Ascending aorta (tissue), 2 donors: ENCODE data around the gene NUP153. TPM values are rescaled to one million over a fixed set of nuclear protein-coding genes. Genes with fewer than 3 reads are reported as not detected.

Experiments used
- DNase-seq, 2 donors: peaks; one replicate each; pipeline ENCODE4 v3.0.0-alpha.2; 2019; ENCODE audit warnings: low spot score in 2 of 2
- H3K27ac ChIP-seq, 2 donors: fragments of 200-600 bp; sonication (generic); one replicate each; pipeline ENCODE4 v1.5.1; 2016 to 2017; ENCODE audit warnings: mild to moderate bottlenecking in 1 of 2
- H3K27me3 ChIP-seq: fragments of 200-600 bp; sonication (generic); one replicate; pipeline ENCODE4 v1.5.1; 2017
- H3K36me3 ChIP-seq, 2 donors: fragments of 200-600 bp; sonication (generic); one replicate each; pipeline ENCODE4 v1.5.1; 2016
- H3K4me1 ChIP-seq, 2 donors: fragments of 200-600 bp; sonication (generic); one replicate each; pipeline ENCODE4 v1.5.1; 2016 to 2017; ENCODE audit warnings: mild to moderate bottlenecking in 1 of 2
- H3K4me3 ChIP-seq, 2 donors: fragments of 200-600 bp; sonication (generic); one replicate each; pipeline ENCODE4 v1.5.1; 2016 to 2017; ENCODE audit warnings: mild to moderate bottlenecking in 1 of 2
- H3K9me3 ChIP-seq, 2 donors: fragments of 200-600 bp; sonication (generic); one replicate each; pipeline ENCODE4 v1.5.1; 2016
- intact Hi-C: fragments of 100-400 bp; cut with DNase I; formaldehyde crosslinking; loops from one replicate; pipeline ENCODE4 v1.15.1; 2023
- total RNA-seq: library from RNA; depleted of rRNA; stranded (reverse); fragments of >200 nt; gene quantifications from one replicate; pipeline ENCODE4 v1.1.0, GENCODE V29; 2016
- TF ChIP-seq, protein P1 (sequence below), 3 experiments: fragments of 200-600 bp in 2 of 3; fragments of 450-650 bp in 1 of 3; sonication (generic) in 2 of 3; IDR thresholded peaks; one replicate each; pipeline ENCODE4 v1.5.1; 2016 to 2019; ENCODE audit warnings: antibody characterized with exemption in 3 of 3, mild to moderate bottlenecking in 1 of 3, moderate library complexity in 1 of 3

The NUP153 gene
- total RNA-seq, 1 donor from 2014 or later = 11.8 TPM

DNA sequence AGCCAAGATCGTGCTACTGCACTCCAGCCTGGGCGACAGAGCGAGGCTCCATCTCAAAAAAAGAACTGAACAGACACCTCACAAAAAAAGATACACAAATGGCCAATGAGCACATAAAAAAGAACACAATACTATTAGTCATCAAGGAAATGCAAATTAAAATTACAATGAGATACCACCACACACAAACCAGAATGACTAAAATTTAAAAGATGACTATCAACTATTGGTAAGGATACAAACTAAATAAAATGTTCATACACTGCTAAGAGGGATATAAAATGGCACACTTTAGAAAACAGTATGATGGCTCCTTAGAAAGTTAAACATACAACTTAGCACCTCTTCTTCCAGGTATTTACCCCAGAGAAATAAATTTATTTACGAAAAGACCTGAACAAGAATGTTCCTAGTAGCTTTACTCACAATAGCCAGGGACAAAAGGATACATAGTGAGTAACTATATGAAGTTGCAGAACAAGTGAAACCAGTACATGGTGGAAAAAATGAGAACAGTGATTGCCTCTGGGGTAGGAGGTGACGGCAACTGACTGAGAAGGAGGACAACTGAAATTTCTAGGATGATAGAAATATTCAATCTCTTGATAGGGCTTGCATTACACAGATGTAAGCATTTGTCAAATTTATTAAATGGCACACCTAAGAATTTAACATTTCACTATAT lies 53.4 kb downstream of the NUP153 start:
- no peak overlapping the region for H3K4me3 ChIP-seq
- no peak overlapping the region for H3K27ac ChIP-seq
- H3K4me1 ChIP-seq = peaks cover 0 to 4% of the 10 kb centered on the region in 2 donors
- TF ChIP-seq, protein P1, sequence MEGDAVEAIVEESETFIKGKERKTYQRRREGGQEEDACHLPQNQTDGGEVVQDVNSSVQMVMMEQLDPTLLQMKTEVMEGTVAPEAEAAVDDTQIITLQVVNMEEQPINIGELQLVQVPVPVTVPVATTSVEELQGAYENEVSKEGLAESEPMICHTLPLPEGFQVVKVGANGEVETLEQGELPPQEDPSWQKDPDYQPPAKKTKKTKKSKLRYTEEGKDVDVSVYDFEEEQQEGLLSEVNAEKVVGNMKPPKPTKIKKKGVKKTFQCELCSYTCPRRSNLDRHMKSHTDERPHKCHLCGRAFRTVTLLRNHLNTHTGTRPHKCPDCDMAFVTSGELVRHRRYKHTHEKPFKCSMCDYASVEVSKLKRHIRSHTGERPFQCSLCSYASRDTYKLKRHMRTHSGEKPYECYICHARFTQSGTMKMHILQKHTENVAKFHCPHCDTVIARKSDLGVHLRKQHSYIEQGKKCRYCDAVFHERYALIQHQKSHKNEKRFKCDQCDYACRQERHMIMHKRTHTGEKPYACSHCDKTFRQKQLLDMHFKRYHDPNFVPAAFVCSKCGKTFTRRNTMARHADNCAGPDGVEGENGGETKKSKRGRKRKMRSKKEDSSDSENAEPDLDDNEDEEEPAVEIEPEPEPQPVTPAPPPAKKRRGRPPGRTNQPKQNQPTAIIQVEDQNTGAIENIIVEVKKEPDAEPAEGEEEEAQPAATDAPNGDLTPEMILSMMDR (IDR thresholded peaks at IDR 0.05) = no peak
- H3K9me3 ChIP-seq = no peaks in the 10 kb centered on the region
- DNase-seq = no peak
- H3K27me3 ChIP-seq = no peaks in the 10 kb centered on the region
- peaks cover 9 to 29% of the 10 kb centered on the region in 2 donors for H3K36me3 ChIP-seq
- intact Hi-C loops = no loop called here

DNA sequence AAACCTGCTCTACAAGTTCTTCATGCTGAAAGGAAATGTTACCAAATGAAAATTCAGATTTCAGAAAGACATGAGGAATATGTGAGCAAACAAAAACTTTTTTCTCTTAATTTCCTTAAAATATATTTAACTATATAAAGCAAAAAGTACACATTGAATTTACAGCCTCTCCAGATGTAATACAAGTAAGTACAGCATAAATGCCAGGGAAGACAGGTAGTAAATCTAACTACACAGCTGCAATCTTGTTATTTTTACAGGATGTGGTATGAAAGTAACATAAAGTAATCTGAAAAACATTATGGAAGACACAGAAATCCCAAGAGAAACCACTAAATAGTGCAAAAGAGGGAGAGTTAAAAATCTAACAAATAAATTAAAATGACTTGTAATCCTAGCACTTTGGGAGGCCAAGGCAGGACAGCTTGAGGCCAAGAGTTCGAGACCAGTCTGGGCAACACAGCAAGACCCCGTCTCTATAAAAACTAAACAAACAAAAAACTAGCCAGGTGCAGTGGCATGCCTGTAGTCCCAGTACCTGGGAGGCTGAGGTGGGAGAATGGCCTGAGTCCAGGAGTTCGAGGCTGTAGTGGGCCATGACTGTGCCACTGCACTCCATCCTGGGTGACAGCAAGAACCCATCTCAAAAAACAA lies 55.9 kb downstream of the NUP153 start:
- no peaks in the 10 kb centered on the region for H3K9me3 ChIP-seq
- peaks cover 30 to 55% of the 10 kb centered on the region in 2 donors for H3K36me3 ChIP-seq
- no peak for DNase-seq
- H3K4me3 ChIP-seq = no peak overlapping the region
- H3K27ac ChIP-seq = peak overlapping the region in 1 of 2 donors; percentile 32
- no peaks in the 10 kb centered on the region for H3K27me3 ChIP-seq
- TF ChIP-seq, protein P1 (IDR thresholded peaks at IDR 0.05) = no peak
- intact Hi-C loops = no loop called here
- H3K4me1 ChIP-seq = no peaks in the 10 kb centered on the region

DNA sequence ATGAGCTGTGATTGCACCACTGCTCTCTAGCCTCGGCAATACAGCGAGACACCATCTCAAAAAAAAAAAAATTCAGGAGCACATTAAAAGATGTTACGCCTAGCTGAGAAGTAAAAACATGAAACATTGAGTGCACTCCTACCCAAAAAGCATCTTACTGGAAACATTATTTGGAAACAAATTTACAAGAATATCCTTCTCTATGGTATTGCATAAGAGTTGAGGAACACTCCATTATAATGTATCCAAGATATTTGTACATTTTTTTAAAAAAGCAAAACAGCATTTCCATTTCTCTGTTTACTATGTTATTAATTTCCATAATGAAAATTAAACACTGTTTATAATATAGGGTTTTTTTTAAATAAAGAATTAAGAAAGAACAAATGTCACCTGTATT lies 58.0 kb downstream of the NUP153 start:
- intact Hi-C loops = no loop called here

DNA sequence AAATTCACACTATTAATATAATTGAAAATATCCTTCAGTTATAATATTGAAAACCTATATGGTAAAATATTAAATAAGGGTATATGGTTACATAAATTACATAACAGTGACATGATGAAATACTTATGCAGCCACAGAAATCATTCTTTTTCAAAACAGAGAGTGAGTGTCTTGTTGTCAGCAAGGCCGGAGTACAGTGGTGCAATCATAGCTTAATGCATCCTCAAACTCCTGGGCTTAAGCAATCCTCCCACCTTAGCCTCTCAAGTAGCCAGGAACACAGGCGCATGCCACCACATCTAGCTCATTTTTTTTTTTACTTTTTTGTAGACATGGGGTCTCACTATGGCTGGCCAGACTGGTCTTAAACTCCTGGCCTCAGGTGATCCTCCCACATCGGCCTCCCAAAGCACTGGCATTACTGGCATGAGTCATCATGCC lies 66.2 kb downstream of the NUP153 start:
- H3K36me3 ChIP-seq = peaks cover 17 to 54% of the 10 kb centered on the region in 2 donors

More for the DNA sequence above, 58.0 kb downstream of the NUP153 start:
- H3K27ac ChIP-seq = no peak overlapping the region
- TF ChIP-seq, protein P1 (IDR thresholded peaks at IDR 0.05) = no peak
- no peak overlapping the region for H3K4me3 ChIP-seq
- H3K27me3 ChIP-seq = no peaks in the 10 kb centered on the region
- DNase-seq = no peak
- H3K4me1 ChIP-seq = no peaks in the 10 kb centered on the region
- H3K36me3 ChIP-seq = peaks cover 45 to 62% of the 10 kb centered on the region in 2 donors
- H3K9me3 ChIP-seq = no peaks in the 10 kb centered on the region

DNA sequence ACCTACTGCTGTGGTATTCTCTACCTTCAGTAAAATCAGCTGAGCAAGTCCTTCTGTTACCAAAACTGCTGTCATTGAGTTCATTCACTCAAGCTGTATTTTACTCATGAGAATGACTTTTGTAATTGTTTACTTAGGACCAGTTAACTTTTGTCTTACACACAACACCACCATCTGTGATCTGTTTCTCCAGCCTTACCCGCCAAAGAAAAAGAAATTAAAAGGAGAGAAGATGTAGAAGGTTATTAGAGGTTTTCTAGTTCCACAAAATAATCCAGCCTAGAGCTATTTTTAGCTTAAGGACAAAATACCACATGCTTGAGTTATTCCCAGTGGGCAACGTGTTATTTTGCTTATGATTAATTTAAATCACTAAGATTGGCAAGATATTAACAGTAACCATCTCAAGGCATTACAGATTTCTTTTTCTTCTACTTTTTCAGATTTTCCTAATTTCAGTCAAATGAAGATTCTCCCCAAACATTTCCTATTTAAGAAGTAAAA lies 68.5 kb downstream of the NUP153 start:
- peaks cover 0 to 17% of the 10 kb centered on the region in 2 donors for H3K4me1 ChIP-seq
- peaks cover 7 to 34% of the 10 kb centered on the region in 2 donors for H3K36me3 ChIP-seq
- no peak for DNase-seq
- no peaks in the 10 kb centered on the region for H3K27me3 ChIP-seq
- peak overlapping the region in 1 of 2 donors; percentile 35 for H3K4me3 ChIP-seq
- intact Hi-C loops = loop anchor here (2.0 to 5.0 kb wide), 2 partner anchors 37 to 69 kb away; partner anchors contain the start of genes FAM8A1 and NUP153
- TF ChIP-seq, protein P1 (IDR thresholded peaks at IDR 0.05) = no peak
- H3K27ac ChIP-seq = peak overlapping the region; percentile 20 to 69
- H3K9me3 ChIP-seq = no peaks in the 10 kb centered on the region

More for the DNA sequence above, 66.2 kb downstream of the NUP153 start:
- Histone ChIP-seq H3K9me3 (no peaks in the 10 kb centered on the region), H3K27ac (no peak overlapping the region), H3K27me3 (no peaks in the 10 kb centered on the region), H3K4me3 (no peak overlapping the region), H3K4me1 (peaks cover 0 to 17% of the 10 kb centered on the region in 2 donors)
- no peak for DNase-seq
- TF ChIP-seq, protein P1 (IDR thresholded peaks at IDR 0.05) = no peak
- intact Hi-C loops = no loop called here
